ENCODE results near the gene GLOD4.

GLOD4 gene

DNA sequence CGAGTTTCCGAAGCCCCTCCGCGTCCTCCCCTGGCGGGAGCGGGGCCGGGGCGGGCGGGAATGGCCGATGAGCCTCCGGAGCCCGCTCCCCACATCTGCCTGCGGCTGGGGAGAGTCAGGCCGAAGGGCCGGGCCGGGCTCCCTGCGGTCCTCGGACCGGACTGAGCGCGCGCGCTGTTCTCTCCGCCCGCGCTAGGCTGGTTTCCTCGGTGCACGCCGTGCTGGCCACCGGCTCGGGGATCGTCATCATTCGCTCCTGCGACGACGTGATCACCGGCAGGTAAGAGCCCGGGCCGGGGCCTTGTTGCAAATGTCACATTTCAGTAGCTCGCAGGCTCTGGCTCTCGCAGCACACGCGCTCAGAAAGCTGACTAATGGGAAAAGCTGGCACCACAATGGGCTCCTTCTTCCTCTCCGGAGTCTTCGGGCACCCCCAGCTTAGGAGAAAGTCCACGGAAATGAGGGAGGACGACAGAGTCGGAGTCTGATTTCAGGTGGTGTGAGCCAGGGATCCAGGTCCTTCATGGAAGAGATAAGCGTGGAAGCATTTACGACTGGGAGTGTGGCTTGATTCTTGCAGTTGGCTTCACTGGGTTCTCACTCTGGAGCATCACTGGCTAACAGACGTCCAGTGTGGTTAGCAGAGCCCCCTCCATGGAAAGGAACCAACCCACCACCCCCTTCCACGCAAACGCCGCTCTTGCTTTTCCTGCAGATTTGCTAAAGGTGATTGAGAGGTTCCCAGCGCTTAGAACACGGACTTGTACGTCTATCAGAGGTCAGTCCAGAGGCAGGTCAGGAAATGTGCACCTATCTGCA, 49.0 kb downstream of the GLOD4 start:
- no peaks in the 10 kb centered on the region for H3K9me3 ChIP-seq (ENCODE audit: insufficient read depth, low read length, severe bottlenecking)
- H3K27me3 ChIP-seq (ENCODE audit: insufficient read depth, low read length, poor library complexity): no peaks in the 10 kb centered on the region
- peaks cover 8% of the 10 kb centered on the region for H3K36me3 ChIP-seq (ENCODE audit: insufficient read depth, low read length)
- H4K20me1 ChIP-seq (ENCODE audit: insufficient read depth, low read length): peaks cover 4% of the 10 kb centered on the region; the same call in 1 of the 2 replicates
- TF ChIP-seq, protein P1, sequence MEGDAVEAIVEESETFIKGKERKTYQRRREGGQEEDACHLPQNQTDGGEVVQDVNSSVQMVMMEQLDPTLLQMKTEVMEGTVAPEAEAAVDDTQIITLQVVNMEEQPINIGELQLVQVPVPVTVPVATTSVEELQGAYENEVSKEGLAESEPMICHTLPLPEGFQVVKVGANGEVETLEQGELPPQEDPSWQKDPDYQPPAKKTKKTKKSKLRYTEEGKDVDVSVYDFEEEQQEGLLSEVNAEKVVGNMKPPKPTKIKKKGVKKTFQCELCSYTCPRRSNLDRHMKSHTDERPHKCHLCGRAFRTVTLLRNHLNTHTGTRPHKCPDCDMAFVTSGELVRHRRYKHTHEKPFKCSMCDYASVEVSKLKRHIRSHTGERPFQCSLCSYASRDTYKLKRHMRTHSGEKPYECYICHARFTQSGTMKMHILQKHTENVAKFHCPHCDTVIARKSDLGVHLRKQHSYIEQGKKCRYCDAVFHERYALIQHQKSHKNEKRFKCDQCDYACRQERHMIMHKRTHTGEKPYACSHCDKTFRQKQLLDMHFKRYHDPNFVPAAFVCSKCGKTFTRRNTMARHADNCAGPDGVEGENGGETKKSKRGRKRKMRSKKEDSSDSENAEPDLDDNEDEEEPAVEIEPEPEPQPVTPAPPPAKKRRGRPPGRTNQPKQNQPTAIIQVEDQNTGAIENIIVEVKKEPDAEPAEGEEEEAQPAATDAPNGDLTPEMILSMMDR (IDR thresholded peaks at IDR 0.05; ENCODE audit: borderline replicate concordance, extremely low read depth, low read length, poor library complexity, severe bottlenecking): no peak
- no peak for TF ChIP-seq EZH2 (IDR thresholded peaks at IDR 0.05; ENCODE audit: borderline replicate concordance, low read depth, low read length, severe bottlenecking)
- H3K9ac ChIP-seq (ENCODE audit: low read depth, low read length): peak overlapping the region; percentile 81
- peak overlapping the region; percentile 79 for H2AFZ ChIP-seq (ENCODE audit: low read depth, low read length)
- peaks cover 16% of the 10 kb centered on the region for H3K79me2 ChIP-seq (ENCODE audit: insufficient read depth, low read length)
- H3K4me2 ChIP-seq (ENCODE audit: insufficient read depth, low read length): peak overlapping the region; percentile 98
- ATAC-seq (ENCODE audit: insufficient read depth, low read depth) (peak; percentile 9; the same call in 2 of the 3 replicates), DNase-seq (no peak)
- H3K4me1 ChIP-seq (ENCODE audit: insufficient read depth, low read length): peaks cover 33% of the 10 kb centered on the region
- peak overlapping the region; percentile 70 to 87; a peak in 3 of 4 replicates for H3K4me3 ChIP-seq (ENCODE audit: low read depth in 1 of 2, low read length in 2 of 2)
- peak overlapping the region; percentile 71; the same call in 1 of the 2 replicates for H3K27ac ChIP-seq (ENCODE audit: low read length)

DNA sequence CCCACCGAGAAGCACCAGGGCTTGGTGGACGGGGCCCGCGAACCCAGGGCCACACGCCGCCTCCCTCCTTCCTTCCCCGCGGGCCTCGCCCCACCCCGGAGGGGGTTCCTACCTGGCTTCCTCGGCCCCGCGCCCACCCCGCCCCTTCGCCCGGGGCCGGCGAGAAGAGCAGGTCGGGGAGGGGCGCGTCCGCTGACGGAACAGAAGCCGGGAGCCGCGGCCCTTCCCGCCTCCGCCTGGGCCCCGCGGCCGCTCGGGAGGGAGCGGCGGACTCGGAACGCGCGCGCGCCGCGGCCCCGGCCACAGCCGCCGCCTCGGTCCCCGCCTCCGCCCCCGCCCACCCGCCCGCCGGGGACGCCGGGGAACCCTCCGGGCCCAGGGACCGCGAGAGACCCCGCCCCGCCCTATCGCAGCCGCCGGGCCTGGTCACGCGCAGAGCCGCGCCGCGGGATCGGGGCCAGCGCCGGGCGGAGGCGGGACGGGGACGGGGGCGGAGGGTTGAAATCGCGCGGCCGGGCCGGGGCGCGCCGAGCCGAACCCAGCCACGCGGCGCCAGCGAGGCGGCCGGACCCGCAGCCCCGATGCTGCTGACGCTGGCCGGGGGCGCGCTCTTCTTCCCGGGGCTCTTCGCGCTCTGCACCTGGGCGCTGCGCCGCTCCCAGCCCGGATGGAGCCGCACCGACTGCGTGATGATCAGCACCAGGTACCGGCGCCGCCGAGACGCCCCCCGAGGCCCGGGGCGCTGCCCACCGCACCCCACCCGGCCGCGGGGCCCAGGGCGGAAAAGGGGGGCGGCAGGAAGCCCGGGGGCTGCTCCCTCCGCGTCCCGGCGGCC, 49.8 kb downstream of the GLOD4 start, which contains the start of gene TLCD3A:
TSS of gene TLCD3A (plus strand) at position 530 of the 835 bp plus-strand sequence. CDS start at position 582, 52 bp downstream.
- H3K4me2 ChIP-seq (ENCODE audit: insufficient read depth, low read length): peak within 1 kb of the TSS; percentile 98
- no peaks in the 10 kb centered on the region for H3K27me3 ChIP-seq (ENCODE audit: insufficient read depth, low read length, poor library complexity)
- peaks cover 33% of the 10 kb centered on the region for H3K4me1 ChIP-seq (ENCODE audit: insufficient read depth, low read length)
- DNase-seq: peak; percentile 70
- peak within 1 kb of the TSS; percentile 81 for H3K9ac ChIP-seq (ENCODE audit: low read depth, low read length)
- peak within 1 kb of the TSS; percentile 88 for H2AFZ ChIP-seq (ENCODE audit: low read depth, low read length)
- H3K27ac ChIP-seq (ENCODE audit: low read length): peak within 1 kb of the TSS; percentile 71
- H4K20me1 ChIP-seq (ENCODE audit: insufficient read depth, low read length): no peaks in the 10 kb centered on the region
- H3K4me3 ChIP-seq (ENCODE audit: low read depth in 1 of 2, low read length in 2 of 2): peak within 1 kb of the TSS; percentile 70 to 87; a peak in 3 of 4 replicates
- H3K9me3 ChIP-seq (ENCODE audit: insufficient read depth, low read length, severe bottlenecking): no peaks in the 10 kb centered on the region
- H3K36me3 ChIP-seq (ENCODE audit: insufficient read depth, low read length): peaks cover 2% of the 10 kb centered on the region; the same call in 1 of the 2 replicates
- peaks cover 16% of the 10 kb centered on the region for H3K79me2 ChIP-seq (ENCODE audit: insufficient read depth, low read length)
- TF ChIP-seq, protein P1 (IDR thresholded peaks at IDR 0.05; ENCODE audit: borderline replicate concordance, extremely low read depth, low read length, poor library complexity, severe bottlenecking): no peak
- no peak for TF ChIP-seq EZH2 (IDR thresholded peaks at IDR 0.05; ENCODE audit: borderline replicate concordance, low read depth, low read length, severe bottlenecking)
- peak; percentile 73 for ATAC-seq (ENCODE audit: insufficient read depth, low read depth)

- H2AFZ ChIP-seq (ENCODE audit: low read depth, low read length): peak overlapping the region; percentile 88
- peak overlapping the region; percentile 81 for H3K9ac ChIP-seq (ENCODE audit: low read depth, low read length)
- no peaks in the 10 kb centered on the region; the same call in 1 of the 2 replicates for H3K36me3 ChIP-seq (ENCODE audit: insufficient read depth, low read length)
- H3K4me2 ChIP-seq (ENCODE audit: insufficient read depth, low read length): peak overlapping the region; percentile 98
- H3K79me2 ChIP-seq (ENCODE audit: insufficient read depth, low read length): peaks cover 16% of the 10 kb centered on the region
- ATAC-seq (ENCODE audit: insufficient read depth, low read depth) (peak; percentile 54), DNase-seq (no peak)
- H3K27me3 ChIP-seq (ENCODE audit: insufficient read depth, low read length, poor library complexity): no peaks in the 10 kb centered on the region
- TF ChIP-seq EZH2 (IDR thresholded peaks at IDR 0.05; ENCODE audit: borderline replicate concordance, low read depth, low read length, severe bottlenecking): no peak
- TF ChIP-seq, protein P1 (IDR thresholded peaks at IDR 0.05; ENCODE audit: borderline replicate concordance, extremely low read depth, low read length, poor library complexity, severe bottlenecking): no peak
- H3K4me1 ChIP-seq (ENCODE audit: insufficient read depth, low read length): peaks cover 33% of the 10 kb centered on the region
- H3K9me3 ChIP-seq (ENCODE audit: insufficient read depth, low read length, severe bottlenecking): no peaks in the 10 kb centered on the region
- H4K20me1 ChIP-seq (ENCODE audit: insufficient read depth, low read length): no peaks in the 10 kb centered on the region
- peak overlapping the region; percentile 66 to 87; a peak in 3 of 4 replicates for H3K4me3 ChIP-seq (ENCODE audit: low read depth in 1 of 2, low read length in 2 of 2)
- H3K27ac ChIP-seq (ENCODE audit: low read length): peak overlapping the region; percentile 66
Measured at GRCh38 chr17:731644-732066, 50.4 kb downstream of the GLOD4 start.

Measured in DND-41 (cell line).